ENCODE results near the gene NR2C1.
A peak's percentile ranks its signal among the peaks of the same experiment; 100 is the strongest.

Gene NR2C1

DNA sequence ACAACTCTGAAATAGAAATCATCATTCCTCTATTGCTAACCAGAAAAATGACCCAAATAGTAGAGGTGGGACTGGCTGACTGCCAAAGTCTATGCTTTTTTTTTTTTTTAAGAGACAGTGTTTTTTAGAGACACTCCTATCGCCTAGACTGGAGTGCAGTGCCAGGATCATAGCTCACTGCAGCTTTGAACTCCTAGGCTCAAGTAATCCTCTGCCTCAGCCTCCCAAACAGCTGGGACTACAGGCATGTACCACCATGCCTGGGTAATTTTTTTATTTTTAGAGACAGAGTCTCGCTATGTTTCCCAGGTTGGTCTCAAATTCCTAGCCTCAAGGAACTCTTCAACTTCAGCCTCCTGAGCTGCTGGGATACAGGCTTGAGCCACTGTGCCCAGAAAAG lies 19.2 kb downstream of the NR2C1 start:
- ChIA-PET CTCF (interaction anchor here (0.9 kb wide), 1 partner anchor 20 kb away, joined by 3 read pairs; no protein-coding TSS in a partner anchor), POLR2A (no interaction called here)
- TF ChIP-seq, protein P1, sequence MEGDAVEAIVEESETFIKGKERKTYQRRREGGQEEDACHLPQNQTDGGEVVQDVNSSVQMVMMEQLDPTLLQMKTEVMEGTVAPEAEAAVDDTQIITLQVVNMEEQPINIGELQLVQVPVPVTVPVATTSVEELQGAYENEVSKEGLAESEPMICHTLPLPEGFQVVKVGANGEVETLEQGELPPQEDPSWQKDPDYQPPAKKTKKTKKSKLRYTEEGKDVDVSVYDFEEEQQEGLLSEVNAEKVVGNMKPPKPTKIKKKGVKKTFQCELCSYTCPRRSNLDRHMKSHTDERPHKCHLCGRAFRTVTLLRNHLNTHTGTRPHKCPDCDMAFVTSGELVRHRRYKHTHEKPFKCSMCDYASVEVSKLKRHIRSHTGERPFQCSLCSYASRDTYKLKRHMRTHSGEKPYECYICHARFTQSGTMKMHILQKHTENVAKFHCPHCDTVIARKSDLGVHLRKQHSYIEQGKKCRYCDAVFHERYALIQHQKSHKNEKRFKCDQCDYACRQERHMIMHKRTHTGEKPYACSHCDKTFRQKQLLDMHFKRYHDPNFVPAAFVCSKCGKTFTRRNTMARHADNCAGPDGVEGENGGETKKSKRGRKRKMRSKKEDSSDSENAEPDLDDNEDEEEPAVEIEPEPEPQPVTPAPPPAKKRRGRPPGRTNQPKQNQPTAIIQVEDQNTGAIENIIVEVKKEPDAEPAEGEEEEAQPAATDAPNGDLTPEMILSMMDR (IDR thresholded peaks at IDR 0.05; ENCODE audit: control extremely low read depth, extremely low read depth, low read depth, missing control alignments) = no peak
- no peak for DNase-seq (ENCODE audit: extremely low spot score)

DNA sequence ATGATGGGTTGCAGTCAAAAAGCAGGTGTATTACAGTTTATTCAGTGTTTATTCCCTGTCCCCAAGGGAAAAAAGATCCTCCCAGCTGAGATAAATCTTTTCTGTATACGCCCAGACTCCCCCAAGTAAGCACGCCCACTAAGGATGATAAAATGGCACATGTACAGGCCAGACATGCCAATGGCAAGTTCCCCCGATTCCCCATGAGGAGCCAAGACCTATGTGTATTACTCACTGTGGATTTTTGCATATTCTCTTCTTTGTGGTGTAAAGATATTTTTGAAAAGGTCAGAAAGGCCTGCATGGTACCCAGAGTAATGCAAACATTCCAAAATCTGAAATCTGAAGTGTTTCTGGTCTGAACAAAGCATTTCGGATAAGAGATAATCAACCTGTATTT lies 22.2 kb downstream of the NR2C1 start:
- CTCF ChIA-PET = interaction anchor here (0.9 kb wide), 1 partner anchor 18 kb away, joined by 3 read pairs; no protein-coding TSS in a partner anchor
- POLR2A ChIA-PET = interaction anchor here (0.6 kb wide), 1 partner anchor 474 kb away, joined by 3 read pairs; no protein-coding TSS in a partner anchor
- TF ChIP-seq, protein P1 (IDR thresholded peaks at IDR 0.05; ENCODE audit: control extremely low read depth, extremely low read depth, low read depth, missing control alignments) = no peak
- DNase-seq (ENCODE audit: extremely low spot score) = no peak

DNA sequence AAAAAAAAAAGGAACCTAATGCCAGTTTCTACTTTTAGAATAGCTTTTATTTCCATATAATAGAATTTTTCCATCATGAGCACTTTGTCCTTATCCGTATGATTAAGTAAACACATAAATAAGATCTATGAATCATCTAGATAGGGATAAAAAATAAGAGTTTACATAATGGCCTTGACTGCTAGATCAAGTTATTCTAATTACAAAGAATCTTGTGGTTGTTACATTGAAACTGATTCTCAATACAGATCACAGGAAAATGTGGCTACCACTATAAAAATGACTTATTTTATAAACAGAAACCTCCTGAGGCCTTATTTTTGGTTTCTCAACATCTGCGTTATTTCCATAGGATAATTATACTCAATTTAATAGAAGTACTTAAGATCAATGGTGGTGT lies 35.5 kb downstream of the NR2C1 start:
- POLR2A ChIA-PET = no interaction called here
- DNase-seq (ENCODE audit: extremely low spot score) = no peak
- TF ChIP-seq, protein P1 (IDR thresholded peaks at IDR 0.05; ENCODE audit: control extremely low read depth, extremely low read depth, low read depth, missing control alignments) = no peak
- CTCF ChIA-PET = no interaction called here

DNA sequence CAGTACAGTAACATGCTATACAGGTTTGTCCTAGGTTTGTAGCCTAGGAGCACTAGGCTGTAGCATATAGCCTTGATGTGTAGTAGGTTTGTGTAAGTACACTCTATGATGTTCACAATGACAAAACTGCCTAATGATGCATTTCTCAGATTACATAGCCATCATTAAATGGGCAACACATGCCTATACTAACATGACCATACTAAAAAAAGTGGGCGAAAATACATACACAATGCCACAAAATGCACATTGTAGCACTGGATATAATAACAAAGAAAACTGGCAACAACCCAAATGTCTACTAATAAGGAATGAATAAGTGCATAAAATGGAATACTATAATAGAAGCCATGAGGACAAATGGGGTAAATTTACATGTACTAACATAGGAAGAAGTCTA lies 38.7 kb downstream of the NR2C1 start:
- ChIA-PET POLR2A (no interaction called here), CTCF (interaction anchor here (0.8 kb wide), 1 partner anchor 809 kb away, joined by 3 read pairs; no protein-coding TSS in a partner anchor)
- TF ChIP-seq, protein P1 (IDR thresholded peaks at IDR 0.05; ENCODE audit: control extremely low read depth, extremely low read depth, low read depth, missing control alignments) = no peak
- no peak for DNase-seq (ENCODE audit: extremely low spot score)

DNA sequence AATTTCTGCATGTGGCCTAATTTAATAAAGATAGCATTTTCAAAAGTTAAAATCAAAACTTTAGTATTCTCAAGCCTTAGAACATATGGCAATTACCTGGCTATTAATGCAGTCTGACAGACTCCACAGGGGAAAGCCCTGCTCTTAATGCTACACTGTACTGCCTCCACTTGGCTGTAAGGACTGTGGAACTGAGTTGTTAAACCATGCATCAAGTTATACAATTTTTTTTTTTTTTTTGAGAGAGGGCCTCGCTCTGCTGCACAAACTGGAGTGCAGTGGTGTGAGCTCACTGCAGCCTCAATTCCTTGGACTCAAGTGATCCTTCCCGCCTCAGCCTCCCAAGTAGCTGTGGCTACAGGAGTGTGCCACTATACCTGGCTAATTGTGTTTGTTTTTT lies 50.9 kb downstream of the NR2C1 start:
- TF ChIP-seq, protein P1 (IDR thresholded peaks at IDR 0.05; ENCODE audit: control extremely low read depth, extremely low read depth, low read depth, missing control alignments) = peak; percentile 13
- ChIA-PET POLR2A (no interaction called here), CTCF (interaction anchor here (0.7 kb wide), 1 partner anchor 68 kb away, joined by 3 read pairs; no protein-coding TSS in a partner anchor)
- DNase-seq (ENCODE audit: extremely low spot score) = no peak

DNA sequence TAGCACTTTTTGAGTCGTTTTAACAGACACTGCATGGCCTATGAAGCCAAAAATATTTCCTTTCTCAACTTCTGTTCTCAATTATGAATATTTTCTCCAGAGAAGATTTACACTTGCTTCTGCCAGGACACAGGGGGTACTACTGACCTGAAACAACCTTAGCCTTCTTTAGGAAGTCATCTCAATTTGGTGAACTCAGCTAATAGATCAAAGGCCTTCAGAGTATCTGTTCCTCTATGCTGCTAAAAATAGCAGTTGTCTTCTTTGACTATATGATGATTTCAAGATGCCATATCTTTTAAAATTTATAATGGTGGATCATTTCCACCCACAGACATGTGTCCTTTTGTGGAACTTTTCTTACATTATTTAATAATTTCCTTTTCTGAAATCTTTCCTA lies 55.9 kb downstream of the NR2C1 start:
- CTCF ChIA-PET = interaction anchor here (1.0 to 1.2 kb wide), 2 partner anchors 9 to 13 kb away, joined by 3 read pairs; no protein-coding TSS in a partner anchor
- POLR2A ChIA-PET = no interaction called here
- TF ChIP-seq, protein P1 (IDR thresholded peaks at IDR 0.05; ENCODE audit: control extremely low read depth, extremely low read depth, low read depth, missing control alignments) = no peak
- no peak for DNase-seq (ENCODE audit: extremely low spot score)
